HTERT RPE-1 (cell line): Measurements from ENCODE around the gene DEFB119.
"Not testable (repeated sequence)": the region's sequence is repeated elsewhere in the genome, so short reads cannot be mapped to it uniquely, and the experiment has no call there.

Source experiments
- in situ Hi-C: fragments of 300-500 bp; cut with MboI; formaldehyde crosslinking; loops from 4 replicates; pipeline ENCODE4 v1.14.3; 2020; ENCODE audit warnings: low sequenced_read_pairs

Gene DEFB119

GRCh38 chr20:31390490-31390889, at the start of gene DEFB119:
Gene DEFB119 (minus strand): TSS chr20:31390590. CDS start chr20:31390483, 107 bp downstream.
- in situ Hi-C loops, result no loop called here

- in situ Hi-C loops, result no loop called here
Observed at GRCh38 chr20:31430568-31431115, 40.3 kb upstream of the DEFB119 start.

- in situ Hi-C loops, result not testable (repeated sequence)
Observed at GRCh38 chr20:31427576-31427975, 37.2 kb upstream of the DEFB119 start.

- in situ Hi-C loops, result not testable (repeated sequence)
Observed at GRCh38 chr20:31426891-31427551, 36.6 kb upstream of the DEFB119 start.

GRCh38 chr20:31425797-31426196, 35.4 kb upstream of the DEFB119 start:
- in situ Hi-C loops, result no loop called here

- in situ Hi-C loops, result no loop called here
Observed at GRCh38 chr20:31418307-31418706, 27.9 kb upstream of the DEFB119 start.

- in situ Hi-C loops, result no loop called here
Observed at GRCh38 chr20:31415653-31416052, 25.3 kb upstream of the DEFB119 start.

- in situ Hi-C loops, result no loop called here
Observed at GRCh38 chr20:31414381-31414780, 24.0 kb upstream of the DEFB119 start.

GRCh38 chr20:31410011-31410410, 19.6 kb upstream of the DEFB119 start:
- in situ Hi-C loops, result no loop called here

GRCh38 chr20:31406115-31406514, 15.7 kb upstream of the DEFB119 start, which contains the start of gene DEFB121:
Gene DEFB121 (minus strand): TSS chr20:31406215. CDS start chr20:31406152, 63 bp downstream.
- in situ Hi-C loops, result no loop called here

- in situ Hi-C loops, result no loop called here
Observed at GRCh38 chr20:31403886-31404285, 13.5 kb upstream of the DEFB119 start.

- in situ Hi-C loops, result no loop called here
Observed at GRCh38 chr20:31394900-31395299, 4.5 kb upstream of the DEFB119 start.

- in situ Hi-C loops, result no loop called here
Observed at GRCh38 chr20:31392836-31393235, 2.4 kb upstream of the DEFB119 start.

- in situ Hi-C loops, result no loop called here
Observed at GRCh38 chr20:31374346-31374745, 16.0 kb downstream of the DEFB119 start.

- in situ Hi-C loops, result no loop called here
Observed at GRCh38 chr20:31368301-31368700, 22.1 kb downstream of the DEFB119 start, which contains the start of gene DEFB118. Gene DEFB118 (plus strand): TSS chr20:31368601. CDS start chr20:31368651, 50 bp downstream.

GRCh38 chr20:31364272-31364671, 26.1 kb downstream of the DEFB119 start:
- in situ Hi-C loops, result not testable (repeated sequence)

GRCh38 chr20:31363295-31363694, 27.1 kb downstream of the DEFB119 start:
- in situ Hi-C loops, result no loop called here

GRCh38 chr20:31355981-31356380, 34.4 kb downstream of the DEFB119 start:
- in situ Hi-C loops, result no loop called here

GRCh38 chr20:31341470-31341869, 48.9 kb downstream of the DEFB119 start:
- in situ Hi-C loops, result no loop called here

- in situ Hi-C loops, result no loop called here
Observed at GRCh38 chr20:31330893-31331292, 59.5 kb downstream of the DEFB119 start.
